ENCODE measurements around the gene PIP5K1B. TPM values are rescaled to one million over a fixed set of nuclear protein-coding genes. Genes with fewer than 3 reads are reported as not detected.

PIP5K1B gene
- total RNA-seq, 1 experiment from 2014 or later: not detected

GRCh38 chr9:69009708-69010107 lies 304.7 kb downstream of the PIP5K1B start:
- Histone ChIP-seq H3K4me3 (ENCODE audit: low read depth in 2 of 2, low read length in 2 of 2) (no peak overlapping the region), H3K9me3 (ENCODE audit: control insufficient read depth, insufficient read depth, low read depth, low read length) (no peaks in the 10 kb centered on the region), H3K4me1 (ENCODE audit: control insufficient read depth, insufficient read depth, low read length) (no peaks in the 10 kb centered on the region), H3K36me3 (ENCODE audit: control insufficient read depth, insufficient read depth, low read length) (no peaks in the 10 kb centered on the region), H3K27ac (ENCODE audit: low read length) (no peak overlapping the region), H3K27me3 (ENCODE audit: control insufficient read depth, insufficient read depth, low read length) (no peaks in the 10 kb centered on the region; the same call in 1 of the 2 replicates)
- in situ Hi-C loops (cut with HindIII; ENCODE audit: low pct_unique_long_range_greater_than_20kb, low sequenced_read_pairs) (no loop called here), intact Hi-C loops (cut with micrococcal nuclease; ENCODE audit: unreplicated experiment) (no loop called here)
- TF ChIP-seq, protein P1, sequence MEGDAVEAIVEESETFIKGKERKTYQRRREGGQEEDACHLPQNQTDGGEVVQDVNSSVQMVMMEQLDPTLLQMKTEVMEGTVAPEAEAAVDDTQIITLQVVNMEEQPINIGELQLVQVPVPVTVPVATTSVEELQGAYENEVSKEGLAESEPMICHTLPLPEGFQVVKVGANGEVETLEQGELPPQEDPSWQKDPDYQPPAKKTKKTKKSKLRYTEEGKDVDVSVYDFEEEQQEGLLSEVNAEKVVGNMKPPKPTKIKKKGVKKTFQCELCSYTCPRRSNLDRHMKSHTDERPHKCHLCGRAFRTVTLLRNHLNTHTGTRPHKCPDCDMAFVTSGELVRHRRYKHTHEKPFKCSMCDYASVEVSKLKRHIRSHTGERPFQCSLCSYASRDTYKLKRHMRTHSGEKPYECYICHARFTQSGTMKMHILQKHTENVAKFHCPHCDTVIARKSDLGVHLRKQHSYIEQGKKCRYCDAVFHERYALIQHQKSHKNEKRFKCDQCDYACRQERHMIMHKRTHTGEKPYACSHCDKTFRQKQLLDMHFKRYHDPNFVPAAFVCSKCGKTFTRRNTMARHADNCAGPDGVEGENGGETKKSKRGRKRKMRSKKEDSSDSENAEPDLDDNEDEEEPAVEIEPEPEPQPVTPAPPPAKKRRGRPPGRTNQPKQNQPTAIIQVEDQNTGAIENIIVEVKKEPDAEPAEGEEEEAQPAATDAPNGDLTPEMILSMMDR (IDR thresholded peaks at IDR 0.05): no peak
- TF ChIP-seq POLR2AphosphoS5 (IDR thresholded peaks at IDR 0.05; ENCODE audit: low read depth, low read length): no peak
- TF ChIP-seq, protein P2, sequence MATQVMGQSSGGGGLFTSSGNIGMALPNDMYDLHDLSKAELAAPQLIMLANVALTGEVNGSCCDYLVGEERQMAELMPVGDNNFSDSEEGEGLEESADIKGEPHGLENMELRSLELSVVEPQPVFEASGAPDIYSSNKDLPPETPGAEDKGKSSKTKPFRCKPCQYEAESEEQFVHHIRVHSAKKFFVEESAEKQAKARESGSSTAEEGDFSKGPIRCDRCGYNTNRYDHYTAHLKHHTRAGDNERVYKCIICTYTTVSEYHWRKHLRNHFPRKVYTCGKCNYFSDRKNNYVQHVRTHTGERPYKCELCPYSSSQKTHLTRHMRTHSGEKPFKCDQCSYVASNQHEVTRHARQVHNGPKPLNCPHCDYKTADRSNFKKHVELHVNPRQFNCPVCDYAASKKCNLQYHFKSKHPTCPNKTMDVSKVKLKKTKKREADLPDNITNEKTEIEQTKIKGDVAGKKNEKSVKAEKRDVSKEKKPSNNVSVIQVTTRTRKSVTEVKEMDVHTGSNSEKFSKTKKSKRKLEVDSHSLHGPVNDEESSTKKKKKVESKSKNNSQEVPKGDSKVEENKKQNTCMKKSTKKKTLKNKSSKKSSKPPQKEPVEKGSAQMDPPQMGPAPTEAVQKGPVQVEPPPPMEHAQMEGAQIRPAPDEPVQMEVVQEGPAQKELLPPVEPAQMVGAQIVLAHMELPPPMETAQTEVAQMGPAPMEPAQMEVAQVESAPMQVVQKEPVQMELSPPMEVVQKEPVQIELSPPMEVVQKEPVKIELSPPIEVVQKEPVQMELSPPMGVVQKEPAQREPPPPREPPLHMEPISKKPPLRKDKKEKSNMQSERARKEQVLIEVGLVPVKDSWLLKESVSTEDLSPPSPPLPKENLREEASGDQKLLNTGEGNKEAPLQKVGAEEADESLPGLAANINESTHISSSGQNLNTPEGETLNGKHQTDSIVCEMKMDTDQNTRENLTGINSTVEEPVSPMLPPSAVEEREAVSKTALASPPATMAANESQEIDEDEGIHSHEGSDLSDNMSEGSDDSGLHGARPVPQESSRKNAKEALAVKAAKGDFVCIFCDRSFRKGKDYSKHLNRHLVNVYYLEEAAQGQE (IDR thresholded peaks at IDR 0.05; ENCODE audit: insufficient read depth in 1 of 2, low read depth in 2 of 2, low read length in 1 of 2): no peak
- no peak for DNase-seq (ENCODE audit: low read depth, low spot score)
- POLR2A ChIA-PET: no interaction called here
- BruUV-seq (replicated peaks): no TSS peak
- ATAC-seq: no peak
- CTCF ChIA-PET: no interaction called here

- POLR2A ChIA-PET: no interaction called here
- intact Hi-C loops (cut with micrococcal nuclease; ENCODE audit: unreplicated experiment) (no loop called here), in situ Hi-C loops (cut with HindIII; ENCODE audit: low pct_unique_long_range_greater_than_20kb, low sequenced_read_pairs) (no loop called here)
- BruUV-seq (replicated peaks): no TSS peak
- no peaks in the 10 kb centered on the region for H3K36me3 ChIP-seq (ENCODE audit: control insufficient read depth, insufficient read depth, low read length)
- H3K4me1 ChIP-seq (ENCODE audit: control insufficient read depth, insufficient read depth, low read length): no peaks in the 10 kb centered on the region
- no peaks in the 10 kb centered on the region for H3K9me3 ChIP-seq (ENCODE audit: control insufficient read depth, insufficient read depth, low read depth, low read length)
- ATAC-seq (no peak), DNase-seq (ENCODE audit: low read depth, low spot score) (no peak)
- H3K27me3 ChIP-seq (ENCODE audit: control insufficient read depth, insufficient read depth, low read length): no peaks in the 10 kb centered on the region
- CTCF ChIA-PET: no interaction called here
- no peak overlapping the region for H3K4me3 ChIP-seq (ENCODE audit: low read depth in 2 of 2, low read length in 2 of 2)
- H3K27ac ChIP-seq (ENCODE audit: low read length): no peak overlapping the region
- TF ChIP-seq SIN3A (IDR thresholded peaks at IDR 0.05; ENCODE audit: borderline replicate concordance, insufficient read depth, low read depth, low read length): no peak
- TF ChIP-seq, protein P1 (IDR thresholded peaks at IDR 0.05): no peak
- TF ChIP-seq, protein P2 (IDR thresholded peaks at IDR 0.05; ENCODE audit: insufficient read depth in 1 of 2, low read depth in 2 of 2, low read length in 1 of 2): no peak
- TF ChIP-seq POLR2AphosphoS5 (IDR thresholded peaks at IDR 0.05; ENCODE audit: low read depth, low read length): no peak
- TF ChIP-seq TCF7L2 (IDR thresholded peaks at IDR 0.05; ENCODE audit: low read depth, low read length): no peak
Observed at GRCh38 chr9:69012696-69013381, 307.8 kb downstream of the PIP5K1B start.
